ENCODE data around the gene MGMT.

MGMT gene

GRCh38 chr10:129761981-129762956, 295.2 kb downstream of the MGMT start:
- DNase-seq (ENCODE audit: low spot score), result no peak

- no peak for DNase-seq (ENCODE audit: low spot score)
Measured at GRCh38 chr10:129764011-129764900, 297.2 kb downstream of the MGMT start.

GRCh38 chr10:129764901-129765663, 298.0 kb downstream of the MGMT start:
- no peak for DNase-seq (ENCODE audit: low spot score)

GRCh38 chr10:129765664-129766550, 298.9 kb downstream of the MGMT start:
- DNase-seq (ENCODE audit: low spot score), result no peak

- no peak for DNase-seq (ENCODE audit: low spot score)
Measured at GRCh38 chr10:129766611-129767550, 299.8 kb downstream of the MGMT start.

- DNase-seq (ENCODE audit: low spot score), result no peak
Measured at GRCh38 chr10:129767751-129768150, 300.7 kb downstream of the MGMT start.

GRCh38 chr10:129768437-129769355, 301.7 kb downstream of the MGMT start:
- DNase-seq (ENCODE audit: low spot score), result no peak

- DNase-seq (ENCODE audit: low spot score), result no peak
Measured at GRCh38 chr10:129769381-129770116, 302.5 kb downstream of the MGMT start.

GRCh38 chr10:129770286-129770685, 303.2 kb downstream of the MGMT start:
- DNase-seq (ENCODE audit: low spot score), result no peak

- no peak for DNase-seq (ENCODE audit: low spot score)
Measured at GRCh38 chr10:129771024-129771423, 304.0 kb downstream of the MGMT start.

- no peak for DNase-seq (ENCODE audit: low spot score)
Measured at GRCh38 chr10:129771576-129771975, 304.5 kb downstream of the MGMT start.

GRCh38 chr10:129771991-129772431, 305.0 kb downstream of the MGMT start:
- no peak for DNase-seq (ENCODE audit: low spot score)

- no peak for DNase-seq (ENCODE audit: low spot score)
Measured at GRCh38 chr10:129772468-129773358, 305.7 kb downstream of the MGMT start.

- DNase-seq (ENCODE audit: low spot score), result no peak
Measured at GRCh38 chr10:129773359-129773990, 306.4 kb downstream of the MGMT start.

GRCh38 chr10:129774082-129774735, 307.2 kb downstream of the MGMT start:
- no peak for DNase-seq (ENCODE audit: low spot score)

Measured in kidney tubule cell (primary cell).